H9 (cell line): ENCODE data around the gene COMTD1. TPM values are rescaled to one million over a fixed set of nuclear protein-coding genes. Genes with fewer than 3 reads are reported as not detected.

ENCODE experiments used
- DNase-seq: peaks from one replicate; pipeline ENCODE4 v3.0.0-alpha.2; 2017
- H2AFZ ChIP-seq: one replicate; pipeline ENCODE4 v1.6.1; 2013; ENCODE audit warnings: mild to moderate bottlenecking, low read length, control low read depth, moderate library complexity
- H2AK5ac ChIP-seq: 2 replicates; pipeline ENCODE4 v1.6.1; 2013; ENCODE audit warnings: low read length, control low read depth, mixed read lengths; ENCODE audit not compliant: insufficient read length
- H2BK120ac ChIP-seq: one replicate; pipeline ENCODE4 v1.6.1; 2013; ENCODE audit warnings: low read depth, mild to moderate bottlenecking, low read length, control low read depth, inconsistent platforms; ENCODE audit not compliant: poor library complexity, severe bottlenecking
- H2BK12ac ChIP-seq: 2 replicates; pipeline ENCODE4 v1.6.1; 2013; ENCODE audit warnings: low read length, control low read depth, mixed read lengths, low read depth; ENCODE audit not compliant: insufficient read length
- H2BK15ac ChIP-seq: 2 replicates; pipeline ENCODE4 v1.6.1; 2013; ENCODE audit warnings: low read depth, low read length, control low read depth
- H2BK20ac ChIP-seq: one replicate; pipeline ENCODE4 v1.6.1; 2013; ENCODE audit warnings: low read depth, mild to moderate bottlenecking, low read length, control low read depth, inconsistent platforms; ENCODE audit not compliant: poor library complexity, severe bottlenecking
- H2BK5ac ChIP-seq: 2 replicates; pipeline ENCODE4 v1.6.1; 2013; ENCODE audit warnings: low read length, control low read depth, mixed read lengths; ENCODE audit not compliant: insufficient read length
- H3K14ac ChIP-seq: 2 replicates; pipeline ENCODE4 v1.6.1; 2013; ENCODE audit warnings: low read length, control low read depth; ENCODE audit not compliant: insufficient read depth
- H3K18ac ChIP-seq: 2 replicates; pipeline ENCODE4 v1.6.1; 2013; ENCODE audit warnings: low read depth, mild to moderate bottlenecking, mixed read lengths, low read length, control low read depth; ENCODE audit not compliant: insufficient read length
- H3K23ac ChIP-seq: 2 replicates; pipeline ENCODE4 v1.6.1; 2013; ENCODE audit warnings: low read length, control low read depth, mixed read lengths, low read depth; ENCODE audit not compliant: insufficient read length
- H3K23me2 ChIP-seq: 2 replicates; pipeline ENCODE4 v1.6.1; 2013; ENCODE audit warnings: low read depth, mild to moderate bottlenecking, mixed read lengths, low read length, control low read depth; ENCODE audit not compliant: insufficient read length, poor library complexity, severe bottlenecking
- H3K27ac ChIP-seq: 2 replicates; pipeline ENCODE4 v1.5.1; 2013; ENCODE audit warnings: low read length, control low read depth, mixed read lengths, low read depth; ENCODE audit not compliant: insufficient read length
- H3K27me3 ChIP-seq: 2 replicates; pipeline ENCODE4 v1.6.1; 2013; ENCODE audit warnings: low read length, control low read depth, inconsistent platforms; ENCODE audit not compliant: insufficient read depth
- H3K4ac ChIP-seq: 2 replicates; pipeline ENCODE4 v1.6.1; 2013; ENCODE audit warnings: low read depth, mild to moderate bottlenecking, control low read depth, inconsistent platforms, low read length, moderate library complexity
- H3K4me1 ChIP-seq: 2 replicates; pipeline ENCODE4 v1.6.1; 2013; ENCODE audit warnings: low read length, control low read depth, inconsistent platforms; ENCODE audit not compliant: insufficient read depth
- H3K4me2 ChIP-seq: 2 replicates; pipeline ENCODE4 v1.6.1; 2013; ENCODE audit warnings: low read length, control low read depth, mixed read lengths; ENCODE audit not compliant: insufficient read length, insufficient read depth
- H3K56ac ChIP-seq: 2 replicates; pipeline ENCODE4 v1.6.1; 2013; ENCODE audit warnings: low read depth, mild to moderate bottlenecking, mixed read lengths, low read length, control low read depth; ENCODE audit not compliant: insufficient read length
- H3K79me1 ChIP-seq: 2 replicates; pipeline ENCODE4 v1.6.1; 2013; ENCODE audit warnings: low read depth, mild to moderate bottlenecking, moderate library complexity, low read length, control low read depth, inconsistent platforms; ENCODE audit not compliant: insufficient read depth, poor library complexity, severe bottlenecking
- H3K79me2 ChIP-seq: 2 replicates; pipeline ENCODE4 v1.6.1; 2013; ENCODE audit warnings: low read length, control low read depth, inconsistent platforms; ENCODE audit not compliant: insufficient read depth
- H3K9ac ChIP-seq: 2 replicates; pipeline ENCODE4 v1.6.1; 2013; ENCODE audit warnings: low read length, control low read depth, mixed read lengths; ENCODE audit not compliant: insufficient read length; ENCODE audit errors: extremely low read depth
- H3K9me3 ChIP-seq: one replicate; pipeline ENCODE4 v1.6.1; 2013; ENCODE audit warnings: low read depth, low read length, inconsistent platforms; ENCODE audit not compliant: control insufficient read depth
- H3T11ph ChIP-seq: one replicate; pipeline ENCODE4 v1.6.1; 2013; ENCODE audit warnings: mild to moderate bottlenecking, low read length, control low read depth, inconsistent platforms
- H4K20me1 ChIP-seq: one replicate; pipeline ENCODE4 v1.6.1; 2013; ENCODE audit not compliant: control insufficient read depth, insufficient read length, insufficient read depth
- H4K5ac ChIP-seq: 2 replicates; pipeline ENCODE4 v1.6.1; 2013; ENCODE audit warnings: low read depth, mild to moderate bottlenecking, mixed read lengths, low read length, control low read depth; ENCODE audit not compliant: insufficient read length
- H4K8ac ChIP-seq: replicated peaks from 2 replicates; pipeline ENCODE4 v1.6.1; 2013; ENCODE audit warnings: low read length, control low read depth, mixed read lengths, low read depth; ENCODE audit not compliant: insufficient read length
- H4K91ac ChIP-seq: 2 replicates; pipeline ENCODE4 v1.6.1; 2013; ENCODE audit warnings: low read depth, mild to moderate bottlenecking, moderate library complexity, mixed read lengths, low read length, control low read depth; ENCODE audit not compliant: insufficient read length
- H3K27ac Mint-ChIP-seq, 3 experiments: 2 replicates in 2 of 3; 3 replicates in 1 of 3; pipeline ENCODE4 v1.8.0; 2020 to 2021; ENCODE audit warnings: mixed read lengths in 3 of 3, mild to moderate bottlenecking in 1 of 3, moderate library complexity in 1 of 3
- H3K27me3 Mint-ChIP-seq: 2 replicates; pipeline ENCODE4 v1.8.0; 2021; ENCODE audit warnings: low read depth, mild to moderate bottlenecking, moderate library complexity, mixed read lengths
- H3K36me3 Mint-ChIP-seq, 3 experiments: 2 replicates in 2 of 3; 3 replicates in 1 of 3; pipeline ENCODE4 v1.8.0; 2020 to 2021; ENCODE audit warnings: low read depth in 3 of 3, mixed read lengths in 3 of 3; ENCODE audit not compliant: insufficient read depth in 1 of 3
- H3K4me1 Mint-ChIP-seq, 2 experiments: 2 replicates each; pipeline ENCODE4 v1.8.0; 2020; ENCODE audit warnings: mixed read lengths in 2 of 2
- H3K4me3 Mint-ChIP-seq, 2 experiments: 2 replicates in 1 of 2; 3 replicates in 1 of 2; pipeline ENCODE4 v1.8.0; 2020 to 2021; ENCODE audit warnings: mild to moderate bottlenecking in 2 of 2, mixed read lengths in 2 of 2, moderate library complexity in 1 of 2
- H3K9me3 Mint-ChIP-seq, 2 experiments: 2 replicates in 1 of 2; 3 replicates in 1 of 2; pipeline ENCODE4 v1.8.0; 2020; ENCODE audit warnings: mild to moderate bottlenecking in 2 of 2, mixed read lengths in 2 of 2, moderate library complexity in 1 of 2
- WGBS: extraction: QIAGEN DNeasy Blood & Tissue Kit; methylation state at CpG from one replicate; pipeline ENCODE4 v1.1.7; 2013; ENCODE audit warnings: missing lambda C conversion rate, low lambda C conversion rate, mixed read lengths; ENCODE audit not compliant: insufficient read length; ENCODE audit errors: extremely low coverage; 5-methylcytosine and 5-hydroxymethylcytosine counted together
- total RNA-seq: library from RNA; stranded (reverse); gene quantifications from 2 replicates; pipeline ENCODE4 v1.2.1, GENCODE V29; 2021
- TF ChIP-seq, protein P1 (sequence below): fragments of 200-600 bp; sonication (generic); conservative IDR thresholded peaks from 3 replicates; pipeline ENCODE4 v1.8.0; 2021; ENCODE audit warnings: antibody characterized with exemption, mild to moderate bottlenecking

COMTD1 gene
- total RNA-seq, 1 experiment from 2014 or later = 28.3 TPM

DNA sequence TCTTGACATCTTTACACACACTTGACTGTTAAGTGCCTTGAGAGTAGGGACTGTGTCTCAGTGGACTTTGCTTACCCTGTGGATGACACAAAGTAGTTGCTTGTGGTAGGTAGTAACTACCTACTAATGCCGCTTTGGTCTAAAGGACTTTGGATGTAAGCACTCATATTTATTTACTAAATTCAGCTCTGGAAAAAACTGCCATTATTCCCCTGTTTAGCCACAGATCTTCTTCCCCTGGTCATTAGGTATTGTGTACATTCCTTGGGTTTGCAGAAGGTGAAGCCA is 28.0 kb downstream of the COMTD1 start:
- H2AFZ ChIP-seq = no peak overlapping the region
- no peak overlapping the region for H2BK12ac ChIP-seq
- no peak overlapping the region for H4K5ac ChIP-seq
- no peak overlapping the region for H4K91ac ChIP-seq
- no peak overlapping the region for H3K18ac ChIP-seq
- H2AK5ac ChIP-seq = no peak overlapping the region
- H3K4ac ChIP-seq = no peak overlapping the region
- H3K23me2 ChIP-seq = peaks cover 5% of the 10 kb centered on the region
- Mint-ChIP-seq H3K36me3 (peaks cover 17 to 18% (median 18%) of the 10 kb centered on the region in 3 experiments), H3K4me1 (peaks cover 37 to 40% of the 10 kb centered on the region in 2 experiments), H3K27ac (no peak overlapping the region), H3K27me3 (peaks cover 3% of the 10 kb centered on the region; the same call in 1 of the 2 replicates), H3K4me3 (no peak overlapping the region), H3K9me3 (peaks cover 0 to 3% of the 10 kb centered on the region in 2 experiments; a peak in 1 of 5 replicates)
- no peak overlapping the region for H3K9ac ChIP-seq
- no peaks in the 10 kb centered on the region for H3K9me3 ChIP-seq
- no peak overlapping the region for H3K14ac ChIP-seq
- no peak overlapping the region for H2BK15ac ChIP-seq
- no peak overlapping the region for H3T11ph ChIP-seq
- H4K8ac ChIP-seq = no peak overlapping the region
- H3K23ac ChIP-seq = no peak overlapping the region
- H2BK5ac ChIP-seq = no peak overlapping the region
- no peak overlapping the region for H3K27ac ChIP-seq
- no CpG with 5 or more reads among the region's 1 CpG for WGBS
- no peak overlapping the region for H3K4me2 ChIP-seq
- no peaks in the 10 kb centered on the region for H3K79me1 ChIP-seq
- peaks cover 17% of the 10 kb centered on the region for H3K4me1 ChIP-seq
- H3K27me3 ChIP-seq = no peaks in the 10 kb centered on the region
- peaks cover 15% of the 10 kb centered on the region; the same call in 1 of the 2 replicates for H3K79me2 ChIP-seq
- no peak overlapping the region for H3K56ac ChIP-seq
- no peak overlapping the region for H2BK120ac ChIP-seq
- no peak overlapping the region for H2BK20ac ChIP-seq
- H4K20me1 ChIP-seq = no peaks in the 10 kb centered on the region
- DNase-seq = no peak
- TF ChIP-seq, protein P1, sequence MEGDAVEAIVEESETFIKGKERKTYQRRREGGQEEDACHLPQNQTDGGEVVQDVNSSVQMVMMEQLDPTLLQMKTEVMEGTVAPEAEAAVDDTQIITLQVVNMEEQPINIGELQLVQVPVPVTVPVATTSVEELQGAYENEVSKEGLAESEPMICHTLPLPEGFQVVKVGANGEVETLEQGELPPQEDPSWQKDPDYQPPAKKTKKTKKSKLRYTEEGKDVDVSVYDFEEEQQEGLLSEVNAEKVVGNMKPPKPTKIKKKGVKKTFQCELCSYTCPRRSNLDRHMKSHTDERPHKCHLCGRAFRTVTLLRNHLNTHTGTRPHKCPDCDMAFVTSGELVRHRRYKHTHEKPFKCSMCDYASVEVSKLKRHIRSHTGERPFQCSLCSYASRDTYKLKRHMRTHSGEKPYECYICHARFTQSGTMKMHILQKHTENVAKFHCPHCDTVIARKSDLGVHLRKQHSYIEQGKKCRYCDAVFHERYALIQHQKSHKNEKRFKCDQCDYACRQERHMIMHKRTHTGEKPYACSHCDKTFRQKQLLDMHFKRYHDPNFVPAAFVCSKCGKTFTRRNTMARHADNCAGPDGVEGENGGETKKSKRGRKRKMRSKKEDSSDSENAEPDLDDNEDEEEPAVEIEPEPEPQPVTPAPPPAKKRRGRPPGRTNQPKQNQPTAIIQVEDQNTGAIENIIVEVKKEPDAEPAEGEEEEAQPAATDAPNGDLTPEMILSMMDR = no peak
